GM19438 (cell line): ENCODE results near the gene SPPL2B.

Experiments used
- ATAC-seq: cut with Tn5 transposase; IDR thresholded peaks from one replicate; pipeline ENCODE4 v1.9.1; 2021; ENCODE audit warnings: low read depth; ENCODE audit not compliant: unreplicated experiment

The SPPL2B gene

GRCh38 chr19:2353159-2353886, 24.8 kb downstream of the SPPL2B start:
- no peak for ATAC-seq

DNA sequence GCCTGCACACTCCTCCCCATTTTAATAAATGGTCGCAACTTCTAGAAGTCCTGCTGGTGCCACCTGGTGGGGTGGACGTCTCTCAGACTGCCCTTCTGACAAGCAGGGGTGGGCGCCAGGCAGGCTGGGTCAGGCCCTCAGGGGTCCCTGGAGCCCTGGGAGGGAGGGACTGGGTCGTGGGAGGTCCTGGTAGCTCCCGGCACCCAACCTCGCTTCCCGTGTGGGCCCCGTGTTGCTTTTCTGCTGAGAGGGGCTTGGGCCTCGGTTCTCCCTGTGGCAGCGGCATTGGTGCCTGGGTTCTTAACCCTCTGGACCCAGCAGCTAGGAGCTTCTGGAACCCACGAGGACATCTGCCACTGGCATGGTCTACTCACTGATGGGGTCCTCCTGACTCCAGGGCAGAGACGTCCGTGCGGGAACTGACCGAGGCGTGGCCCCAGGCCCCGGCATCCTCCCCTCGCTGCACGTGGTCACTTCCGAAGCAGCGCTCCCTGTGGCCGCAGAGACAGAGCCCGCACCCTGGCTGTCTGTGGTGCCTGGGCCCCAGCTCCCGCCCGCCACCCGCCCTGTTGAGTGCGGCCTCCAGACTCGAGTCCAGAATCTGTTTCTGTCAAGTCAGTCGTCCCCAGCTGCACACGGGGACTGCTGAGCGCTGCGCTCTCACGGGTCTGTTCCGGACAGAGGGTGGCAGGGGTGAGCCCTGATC, 25.6 kb downstream of the SPPL2B start:
- no peak for ATAC-seq

GRCh38 chr19:2354670-2355069, 26.2 kb downstream of the SPPL2B start:
- ATAC-seq = no peak

- no peak for ATAC-seq
Measured at GRCh38 chr19:2355168-2356035, 26.9 kb downstream of the SPPL2B start.

- ATAC-seq = no peak
Measured at GRCh38 chr19:2356036-2356646, 27.7 kb downstream of the SPPL2B start.

DNA sequence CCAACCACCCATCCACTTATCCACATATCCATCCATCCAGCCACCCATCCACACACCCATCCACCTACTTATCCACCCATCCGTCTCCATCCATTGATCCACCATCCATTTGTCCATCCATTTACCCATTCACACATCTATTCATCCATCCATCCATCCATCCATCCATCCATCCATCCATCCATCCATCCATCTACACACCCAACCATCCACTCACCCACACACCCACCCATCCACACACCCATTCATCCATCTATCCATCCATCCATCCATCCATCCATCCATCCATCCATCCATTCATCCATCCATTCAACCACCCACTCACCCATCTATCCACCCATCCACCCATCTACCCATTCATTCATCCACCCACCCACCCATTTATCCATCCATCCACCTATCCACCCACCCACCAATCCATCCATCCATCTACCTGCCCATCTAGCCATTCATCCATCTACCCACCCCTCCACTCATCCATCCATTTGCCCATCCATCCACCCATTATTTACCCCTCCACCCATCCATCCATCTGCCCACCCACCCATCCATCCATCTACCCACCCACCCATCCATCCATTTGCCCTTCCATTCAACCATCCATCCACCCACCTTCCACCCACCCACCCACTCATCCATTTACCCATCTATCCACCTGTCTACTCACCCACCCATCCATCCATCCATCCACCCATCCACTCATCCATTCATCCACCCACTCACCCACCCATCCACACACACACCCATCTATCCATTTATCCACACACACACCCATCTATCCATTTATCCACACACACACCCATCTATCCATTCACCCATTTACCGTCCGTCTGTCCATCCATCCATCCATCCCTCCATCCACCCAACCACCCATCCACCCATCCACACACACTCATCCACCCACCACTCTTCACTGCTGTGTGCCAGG, 29.1 kb downstream of the SPPL2B start:
- no peak for ATAC-seq

- ATAC-seq = no peak
Measured at GRCh38 chr19:2358548-2359173, 30.2 kb downstream of the SPPL2B start.

DNA sequence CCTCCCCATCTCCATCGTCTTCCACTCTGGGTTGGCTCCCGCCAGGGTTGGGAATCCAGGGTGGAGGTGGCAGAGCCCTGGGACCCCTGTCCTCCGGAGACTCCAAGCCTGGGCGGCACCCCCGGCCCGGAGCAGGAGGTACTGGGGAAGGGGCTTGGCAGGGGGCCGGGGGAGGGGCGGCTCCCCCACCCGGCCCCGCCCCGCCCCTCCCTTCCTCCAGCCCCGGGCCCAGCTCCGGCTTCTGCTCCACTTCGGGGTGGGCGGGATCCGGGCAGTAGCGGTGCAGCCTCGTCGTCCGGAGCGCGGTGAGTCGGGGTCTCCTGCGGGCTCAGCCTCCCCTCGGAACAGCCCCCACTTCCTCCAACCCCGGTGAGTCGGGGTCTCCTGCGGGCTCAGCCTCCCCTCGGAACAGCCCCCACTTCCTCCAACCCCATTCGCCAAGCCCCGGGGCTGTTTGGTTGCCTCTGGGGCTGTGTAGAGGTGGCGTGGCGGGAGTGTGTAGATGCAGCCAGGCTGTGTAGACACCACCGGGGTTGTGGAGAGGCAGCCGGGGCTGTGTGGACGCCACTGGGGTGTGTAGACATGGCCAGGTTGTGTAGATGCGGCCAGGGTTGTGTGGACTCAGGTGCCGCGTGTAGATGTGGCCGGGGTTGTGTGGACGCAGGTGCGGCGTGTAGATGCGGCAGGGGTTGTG, 31.7 kb downstream of the SPPL2B start, which contains the start of gene TMPRSS9:
Gene TMPRSS9, plus strand, starts transcription at position 274 of the 694 bp plus-strand sequence. CDS start 29,521 bp downstream, outside the sequence.
- ATAC-seq = no peak

DNA sequence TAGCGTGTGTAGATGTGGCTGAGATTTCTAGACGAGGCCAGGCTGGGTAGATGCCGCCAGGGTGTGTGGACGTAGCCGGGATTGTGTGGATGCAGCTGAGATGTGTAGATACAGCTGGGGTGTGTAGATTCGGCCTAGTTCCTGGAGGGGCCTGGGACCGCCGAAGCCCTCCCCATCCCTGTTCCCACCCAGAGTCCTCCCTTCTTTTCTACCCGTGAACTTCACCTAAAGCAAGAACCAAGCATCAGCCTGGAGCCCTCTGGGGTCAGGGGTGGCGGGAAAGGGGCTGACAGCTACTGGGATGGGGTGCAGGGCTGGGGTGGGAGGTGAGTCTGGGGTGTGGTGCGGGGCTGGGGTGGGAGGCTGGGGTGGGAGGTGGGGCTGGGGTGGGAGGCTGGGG, 32.3 kb downstream of the SPPL2B start:
- ATAC-seq = no peak

- ATAC-seq = no peak
Measured at GRCh38 chr19:2361246-2362045, 33.0 kb downstream of the SPPL2B start.

- ATAC-seq = no peak
Measured at GRCh38 chr19:2362046-2362969, 33.8 kb downstream of the SPPL2B start.

GRCh38 chr19:2362970-2363300, 34.5 kb downstream of the SPPL2B start:
- no peak for ATAC-seq

DNA sequence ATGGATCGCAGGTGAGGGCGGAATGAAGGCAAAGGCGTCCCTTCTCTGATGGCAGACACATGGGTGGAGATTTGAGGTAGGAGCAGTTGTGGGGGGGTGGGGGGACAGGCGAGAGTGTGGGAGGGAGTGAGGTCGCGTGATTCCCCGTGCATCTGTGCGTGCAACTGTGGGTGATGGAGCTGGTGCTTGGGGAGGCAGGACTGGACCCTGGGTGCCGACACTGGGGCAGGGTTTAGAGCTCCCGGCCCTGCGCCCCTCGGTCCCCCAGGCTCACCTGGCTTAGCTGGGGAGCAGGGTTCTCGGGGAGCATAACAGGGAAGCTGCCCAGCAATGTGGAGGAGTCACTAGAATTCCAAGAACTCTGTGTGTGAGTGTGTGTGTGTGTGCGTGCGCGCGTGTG, 34.9 kb downstream of the SPPL2B start:
- no peak for ATAC-seq

DNA sequence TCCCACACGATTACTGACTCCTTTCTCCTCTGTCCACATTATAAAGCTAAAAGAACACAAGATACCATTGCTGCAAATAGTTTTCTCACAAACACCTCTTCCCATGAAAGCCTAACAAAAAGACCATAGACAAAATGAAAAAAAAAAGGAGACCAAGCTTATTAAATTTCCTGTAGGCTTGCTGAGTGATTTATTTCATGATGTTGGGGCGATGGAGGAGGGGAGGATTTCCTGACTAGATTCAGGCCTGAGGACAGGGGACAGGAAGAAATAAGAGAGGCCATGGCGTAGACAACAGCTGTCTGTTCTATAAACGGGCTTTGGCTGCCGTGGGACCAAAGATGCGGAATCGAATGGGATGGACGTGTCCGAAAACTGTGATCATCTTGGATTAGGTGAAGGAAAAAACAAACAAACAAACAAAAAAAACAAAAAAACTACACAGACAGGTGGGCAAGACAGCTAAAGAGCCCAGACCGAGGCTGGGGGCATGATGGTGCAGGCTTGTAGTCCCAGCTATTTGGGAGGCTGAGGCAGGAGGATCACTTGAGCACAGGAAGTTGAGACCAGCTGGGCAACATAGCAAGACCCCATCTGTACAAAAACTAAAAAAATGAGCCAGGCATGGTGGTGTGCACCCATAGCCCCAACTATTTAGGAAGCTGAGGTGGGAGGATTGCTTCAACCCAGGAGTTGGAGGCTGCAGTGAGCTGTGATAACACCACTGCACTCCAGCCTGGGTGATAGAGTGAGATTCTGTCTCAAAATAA, 36.9 kb downstream of the SPPL2B start:
- no peak for ATAC-seq

GRCh38 chr19:2371656-2372055, 43.2 kb downstream of the SPPL2B start:
- ATAC-seq = no peak

GRCh38 chr19:2372076-2372612, 43.7 kb downstream of the SPPL2B start:
- ATAC-seq = no peak
